ENCODE measurements around the gene PDE8A.
"Not testable (repeated sequence)": the region's sequence is repeated elsewhere in the genome, so short reads cannot be mapped to it uniquely, and the experiment has no call there.

PDE8A gene

GRCh38 chr15:84983294-84983693, 1.6 kb downstream of the PDE8A start:
- TF ChIP-seq ZFX (IDR thresholded peaks at IDR 0.05): no peak
- no peak for TF ChIP-seq CTCF (conservative IDR thresholded peaks at IDR 0.05)
- H3K27ac ChIP-seq: no peak overlapping the region

DNA sequence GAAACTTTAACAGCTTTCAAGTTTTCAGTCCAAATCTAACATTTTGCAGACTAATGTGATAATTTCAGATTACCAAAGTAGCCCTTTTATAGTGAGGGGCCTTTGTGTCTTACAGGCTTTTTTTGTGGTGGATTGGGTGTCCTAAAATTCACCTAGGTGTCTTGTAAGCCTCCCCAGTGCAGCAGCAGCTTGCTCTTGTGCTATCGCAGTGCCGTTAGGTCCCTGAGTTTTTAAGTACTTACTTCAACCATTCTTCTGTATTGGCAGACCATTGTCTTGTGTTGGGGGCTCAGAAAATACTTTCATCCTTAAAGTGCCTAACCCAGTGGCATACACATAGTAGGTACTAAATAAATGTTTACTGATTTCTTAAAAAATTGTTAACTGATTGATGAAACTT, 2.1 kb downstream of the PDE8A start:
- TF ChIP-seq ZFX (IDR thresholded peaks at IDR 0.05) (no peak), CTCF (conservative IDR thresholded peaks at IDR 0.05) (no peak)
- no peak overlapping the region for H3K27ac ChIP-seq

GRCh38 chr15:84985158-84985557, 3.5 kb downstream of the PDE8A start:
- H3K27ac ChIP-seq: no peak overlapping the region
- TF ChIP-seq ZFX (IDR thresholded peaks at IDR 0.05): no peak
- TF ChIP-seq CTCF (conservative IDR thresholded peaks at IDR 0.05): no peak

- not testable (repeated sequence) for H3K27ac ChIP-seq
Measured at GRCh38 chr15:84987351-84987750, 5.7 kb downstream of the PDE8A start.

- no peak overlapping the region for H3K27ac ChIP-seq
- TF ChIP-seq ZFX (IDR thresholded peaks at IDR 0.05): no peak
- TF ChIP-seq CTCF (conservative IDR thresholded peaks at IDR 0.05): no peak
Measured at GRCh38 chr15:84987949-84988624, 6.4 kb downstream of the PDE8A start.

DNA sequence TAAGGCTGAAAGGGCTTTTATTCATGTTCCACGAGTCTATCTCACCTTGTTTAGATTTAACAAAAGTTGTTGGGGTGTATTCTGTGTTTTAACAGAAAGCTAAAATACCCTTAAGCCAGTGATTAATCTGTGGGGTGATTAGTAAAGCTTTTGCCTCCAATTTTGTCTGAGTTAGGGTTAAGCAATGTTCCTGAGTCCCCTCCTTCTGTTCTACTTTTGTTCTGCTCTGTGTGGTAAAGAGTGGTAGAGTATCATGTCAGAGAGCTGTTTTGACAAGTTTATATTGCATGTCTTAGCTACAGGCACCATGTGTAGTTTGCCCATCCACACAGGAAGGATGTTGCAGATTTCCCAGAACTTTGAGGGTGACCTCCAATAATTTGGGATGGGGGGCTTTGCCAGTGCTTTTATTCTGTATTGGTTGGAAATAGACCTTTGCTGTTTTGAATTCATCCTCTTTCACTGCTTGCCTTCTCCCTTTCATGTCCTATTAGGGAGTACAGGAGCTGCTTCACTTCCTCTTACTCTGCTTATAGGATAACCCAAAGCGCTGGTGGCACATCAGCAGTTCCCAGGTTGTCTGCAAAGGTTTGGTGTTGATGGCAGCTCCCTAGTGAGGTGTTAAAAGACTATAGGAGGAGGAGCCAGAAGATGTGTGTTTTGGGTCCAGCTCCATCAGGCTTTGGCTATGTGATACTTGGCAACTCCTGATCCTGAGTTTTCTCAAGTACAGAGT, 7.4 kb downstream of the PDE8A start:
- no peak overlapping the region for H3K27ac ChIP-seq
- TF ChIP-seq CTCF (conservative IDR thresholded peaks at IDR 0.05): no peak

DNA sequence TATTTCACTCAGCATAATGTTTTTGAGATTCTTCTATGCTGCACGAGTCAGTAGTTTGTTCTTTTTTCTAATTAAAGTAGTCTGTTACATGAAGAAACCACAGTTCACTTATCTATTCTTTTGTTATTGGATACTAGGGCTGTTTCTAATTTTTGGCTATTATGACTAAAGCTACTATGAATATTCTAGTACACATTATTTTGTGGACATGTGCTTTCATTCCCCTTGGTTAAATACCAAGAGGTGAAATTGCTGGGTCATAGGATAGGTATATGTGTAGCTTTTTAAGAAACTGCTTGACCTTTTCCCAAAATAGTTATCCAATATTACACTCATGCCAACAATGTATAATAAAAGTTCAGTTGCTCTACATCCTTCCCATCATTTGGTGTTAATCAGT, 8.9 kb downstream of the PDE8A start:
- TF ChIP-seq CTCF (conservative IDR thresholded peaks at IDR 0.05) (no peak), ZFX (IDR thresholded peaks at IDR 0.05) (no peak)
- no peak overlapping the region for H3K27ac ChIP-seq

All from C4-2B (cell line).